ENCODE results near the gene KLHDC10. TPM values are rescaled to one million over a fixed set of nuclear protein-coding genes. Genes with fewer than 3 reads are reported as not detected.
"Not testable (repeated sequence)": the region's sequence is repeated elsewhere in the genome, so short reads cannot be mapped to it uniquely, and the experiment has no call there.

The KLHDC10 gene
- polyA plus RNA-seq, 3 donors: 41.9 to 53.6 (median 53.0) TPM

DNA sequence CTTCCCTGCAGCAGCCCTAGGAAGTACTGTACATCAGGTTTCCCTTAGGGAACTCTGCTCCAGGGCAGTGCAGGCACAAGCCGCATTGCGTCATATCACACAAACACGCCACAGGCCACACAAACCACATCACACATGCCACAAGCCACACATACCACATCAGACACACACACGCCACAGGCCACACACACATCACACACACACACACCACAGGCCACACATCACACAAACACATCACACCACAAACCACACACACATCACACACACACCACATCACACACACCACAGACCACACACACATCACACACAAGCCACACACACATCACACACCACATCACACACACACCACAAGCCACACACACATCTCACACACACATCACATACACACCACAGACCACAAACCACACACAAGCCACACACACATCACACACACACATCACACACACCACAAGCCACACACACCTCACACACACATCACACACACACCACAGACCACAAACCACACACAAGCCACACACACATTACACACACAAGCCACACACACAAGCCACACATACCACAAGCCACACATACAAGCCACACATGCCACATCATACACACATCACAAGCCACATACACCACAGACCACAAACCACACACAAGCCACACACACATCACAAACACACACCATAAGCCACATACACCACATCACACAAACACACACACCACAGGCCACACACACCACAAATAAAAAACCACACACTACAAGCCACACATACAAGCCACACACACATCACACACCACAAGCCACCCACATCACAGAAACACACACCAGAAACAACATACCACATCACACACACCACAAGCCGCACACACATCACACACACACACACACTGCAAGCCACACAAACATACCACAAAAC is 81.5 kb downstream of the KLHDC10 start:
- no peak for DNase-seq

- DNase-seq: peak; percentile 56
These were observed 82.3 kb downstream of the KLHDC10 start for GRCh38 chr7:130152493-130153210.

DNA sequence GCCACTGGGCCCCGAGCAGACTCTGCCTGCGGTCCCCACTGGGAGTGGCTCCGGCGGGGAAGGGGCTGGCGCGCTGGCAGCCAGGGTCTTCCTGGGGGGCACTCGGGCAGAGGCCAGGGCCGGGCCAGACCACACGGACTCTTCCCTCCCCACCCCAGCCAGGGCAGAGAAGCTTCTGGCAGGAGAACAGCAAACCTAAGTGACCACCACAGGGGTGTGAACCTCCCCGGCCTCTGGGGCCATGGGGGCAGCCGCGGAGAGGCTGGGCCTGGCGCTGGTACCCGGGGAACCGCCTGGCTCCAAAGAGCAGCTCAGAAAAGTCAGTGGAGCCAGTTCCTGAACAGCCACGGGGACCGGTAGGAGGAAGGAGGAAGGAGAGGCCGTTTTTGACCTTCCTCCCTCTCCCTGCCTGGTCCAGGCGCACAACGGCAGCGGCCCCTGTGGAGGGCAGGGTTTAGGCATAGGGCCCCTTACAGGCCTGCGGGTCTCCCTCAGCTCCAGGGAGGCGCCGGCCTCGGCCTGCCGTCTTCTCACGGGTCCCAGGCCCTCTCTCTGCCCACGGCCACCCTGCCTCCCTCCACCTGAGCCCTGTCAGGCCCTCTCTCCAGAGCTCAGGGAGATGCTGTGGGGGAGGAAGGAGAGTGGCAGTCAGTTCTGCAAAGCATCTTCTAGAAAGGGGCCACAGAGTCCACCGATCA is 83.0 kb downstream of the KLHDC10 start:
- no peak for DNase-seq

GRCh38 chr7:130154131-130154500 is 83.8 kb downstream of the KLHDC10 start:
- DNase-seq: no peak

DNA sequence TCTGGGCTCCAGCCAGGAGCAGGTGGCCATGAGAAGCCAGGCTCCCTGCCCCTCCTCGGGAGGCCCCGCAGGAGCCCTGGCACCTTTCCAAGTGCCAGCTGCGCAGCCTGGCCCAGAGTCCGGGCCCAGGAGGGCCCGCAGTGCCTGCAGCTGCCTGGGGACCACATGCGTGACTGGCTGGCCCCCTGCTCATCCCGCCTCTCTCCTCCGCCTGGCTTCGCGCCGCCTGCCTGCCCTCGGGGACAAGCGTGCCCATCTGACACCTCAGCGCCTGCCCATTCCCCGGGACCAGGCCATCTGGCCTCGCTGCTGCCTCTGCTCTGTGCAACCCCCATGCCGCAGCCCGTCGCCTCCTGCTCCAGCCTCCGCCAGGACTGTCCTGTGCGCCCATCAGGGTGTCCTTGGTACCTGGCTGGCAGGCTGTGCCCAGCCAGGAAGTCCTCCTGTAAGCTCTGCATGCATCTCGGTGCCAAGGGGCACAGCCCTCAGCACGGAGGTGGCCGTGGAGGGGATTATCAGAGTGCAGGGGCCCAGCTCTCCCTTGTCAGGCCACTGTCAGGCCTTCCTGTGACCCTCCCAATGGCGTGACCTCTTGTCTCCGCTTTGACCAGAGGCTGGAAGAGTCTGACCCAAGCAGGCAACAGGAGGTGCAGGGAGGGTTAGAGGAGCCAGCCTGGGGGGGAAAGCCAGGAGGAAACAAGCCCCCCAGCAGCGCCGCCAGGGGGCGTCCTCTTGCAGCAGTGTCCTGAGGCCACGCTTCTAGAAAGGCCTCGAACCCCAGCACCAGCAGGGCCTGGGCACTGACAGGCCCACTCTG is 84.4 kb downstream of the KLHDC10 start:
- no peak for DNase-seq

DNA sequence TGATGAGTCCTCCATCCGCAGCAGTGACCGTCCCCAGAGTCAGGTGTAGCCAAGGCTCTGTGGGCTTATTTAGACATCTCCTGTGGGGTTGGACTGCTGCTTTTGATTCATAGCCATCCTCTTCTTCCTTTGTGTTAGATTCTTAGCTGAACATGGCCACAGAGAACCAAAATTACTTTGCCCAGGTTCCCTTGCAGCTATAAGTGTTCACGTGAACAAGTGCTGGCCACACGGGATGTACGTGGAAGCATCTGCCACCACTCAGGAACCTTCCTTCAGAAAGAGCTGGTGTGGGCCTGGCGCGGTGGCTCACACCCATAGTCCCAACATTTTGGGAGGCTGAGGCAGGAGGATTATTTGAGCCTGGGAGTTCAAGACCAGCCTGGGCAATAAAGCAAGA is 85.8 kb downstream of the KLHDC10 start:
- DNase-seq: no peak

- DNase-seq: no peak
These were observed 87.4 kb downstream of the KLHDC10 start for GRCh38 chr7:130157700-130158099.

DNA sequence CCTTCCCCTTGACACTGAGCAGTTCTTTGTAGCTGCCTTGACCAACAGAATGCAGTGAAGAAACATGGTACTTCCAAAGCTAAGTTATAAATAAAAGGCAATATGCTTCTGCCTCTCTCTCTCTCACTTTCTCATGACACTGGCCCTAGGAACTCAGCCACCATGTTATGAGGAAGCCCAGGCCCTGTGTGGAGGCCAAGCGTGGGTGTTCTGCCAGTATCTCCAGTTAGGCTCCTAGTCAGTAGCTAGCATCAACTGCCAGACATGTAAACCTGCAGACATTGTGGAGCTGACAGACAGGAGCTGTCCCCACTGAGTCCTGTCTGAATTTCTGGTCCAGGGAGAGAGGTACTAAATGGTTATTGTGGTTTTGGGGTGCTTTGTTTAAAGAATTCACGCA is 89.7 kb downstream of the KLHDC10 start:
- no peak for DNase-seq

DNA sequence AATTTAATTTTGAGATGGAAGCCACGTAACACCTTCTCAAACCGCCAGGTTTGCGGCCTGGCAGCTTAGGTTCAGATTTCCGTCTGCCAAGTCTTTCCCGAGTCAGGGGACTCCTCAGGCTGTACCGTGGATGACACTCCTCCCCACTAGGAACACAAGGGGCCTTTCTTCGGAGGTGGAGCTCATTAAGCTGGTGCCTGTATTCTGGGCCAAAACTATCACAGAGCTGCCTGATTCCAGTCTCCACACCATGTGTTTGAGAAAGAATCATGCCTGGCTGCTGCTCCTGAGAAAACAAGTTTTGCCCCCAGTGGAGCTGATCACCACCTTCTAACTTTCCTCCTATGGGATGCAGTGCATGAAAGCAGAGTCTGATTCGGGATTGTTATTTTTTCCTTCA is 90.1 kb downstream of the KLHDC10 start:
- no peak for DNase-seq

GRCh38 chr7:130162196-130162595 is 91.9 kb downstream of the KLHDC10 start:
- no peak for DNase-seq

DNA sequence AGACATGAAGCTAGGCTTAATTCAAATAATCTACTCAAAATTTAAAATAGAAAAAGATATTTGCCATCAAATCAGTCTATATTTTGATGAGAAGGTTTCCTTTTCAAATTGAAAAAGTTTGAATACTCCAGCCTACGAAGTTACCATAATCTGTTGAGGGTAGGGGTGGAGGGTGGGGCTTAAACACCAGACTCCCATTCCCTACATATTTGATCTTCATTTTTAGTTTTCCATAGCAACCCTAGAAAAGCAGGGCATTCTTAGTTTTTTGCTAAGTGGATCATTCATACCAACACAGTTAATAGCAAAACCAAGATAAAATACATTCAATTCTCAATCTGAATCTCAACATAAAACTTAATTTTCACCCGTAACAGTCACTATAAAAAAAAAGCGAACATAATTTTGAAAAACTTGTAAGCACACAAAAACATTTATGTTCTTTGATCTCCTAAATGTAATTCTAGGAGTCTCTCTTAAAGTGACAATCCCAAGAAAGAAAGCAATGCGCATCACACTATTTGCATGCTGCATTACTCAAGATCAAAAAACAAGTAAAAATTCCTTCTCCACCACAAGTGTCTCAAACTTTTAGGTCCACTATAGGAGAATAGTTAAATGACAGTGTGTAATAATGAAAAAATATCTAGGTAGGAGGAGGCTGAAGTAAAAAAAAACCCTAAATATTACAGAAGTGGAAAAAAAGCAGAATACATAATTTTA is 104.1 kb downstream of the KLHDC10 start:
- no peak for DNase-seq

GRCh38 chr7:130178251-130178650 is 107.9 kb downstream of the KLHDC10 start:
- no peak for DNase-seq

DNA sequence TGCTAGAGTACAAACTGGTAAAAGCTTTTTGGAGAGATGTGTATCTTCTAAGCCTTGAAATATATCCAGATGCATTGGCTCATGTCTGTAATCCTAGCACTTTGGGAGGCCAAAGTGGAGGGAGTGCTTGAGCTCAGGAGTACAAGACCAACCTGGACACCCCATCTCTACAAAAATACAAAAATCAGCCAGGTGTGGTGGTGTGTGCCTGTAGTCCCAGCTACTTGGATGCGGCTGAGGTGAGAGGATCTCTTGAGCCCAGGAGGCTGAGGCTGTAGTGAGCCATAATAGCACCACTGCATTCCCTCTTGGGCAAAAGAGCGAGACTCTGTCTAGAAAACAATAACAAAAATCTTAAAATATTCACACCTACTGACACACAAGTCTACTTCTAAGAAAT is 109.3 kb downstream of the KLHDC10 start:
- DNase-seq: no peak

GRCh38 chr7:130180571-130181262 is 110.4 kb downstream of the KLHDC10 start:
- DNase-seq: no peak

- DNase-seq: no peak
These were observed 110.9 kb downstream of the KLHDC10 start for GRCh38 chr7:130181263-130181605.

DNA sequence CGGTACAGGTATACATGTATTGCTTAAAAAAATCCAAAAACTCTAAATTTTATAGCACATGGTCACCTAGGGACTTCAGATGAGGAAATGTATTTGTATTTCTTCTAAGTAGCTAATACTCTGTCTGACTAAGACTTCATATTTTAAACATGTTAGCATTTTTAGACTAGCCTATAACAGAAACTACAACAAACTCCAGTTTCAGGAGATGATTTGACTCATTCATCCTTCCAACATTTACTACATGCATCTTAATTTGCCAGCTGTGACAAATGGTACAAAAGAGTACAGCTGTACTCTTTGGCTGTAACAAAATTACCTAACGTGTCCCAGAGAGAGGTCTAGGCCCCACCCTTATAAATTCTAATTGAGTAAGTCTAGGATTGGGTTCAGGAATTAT is 112.7 kb downstream of the KLHDC10 start:
- DNase-seq: no peak

DNA sequence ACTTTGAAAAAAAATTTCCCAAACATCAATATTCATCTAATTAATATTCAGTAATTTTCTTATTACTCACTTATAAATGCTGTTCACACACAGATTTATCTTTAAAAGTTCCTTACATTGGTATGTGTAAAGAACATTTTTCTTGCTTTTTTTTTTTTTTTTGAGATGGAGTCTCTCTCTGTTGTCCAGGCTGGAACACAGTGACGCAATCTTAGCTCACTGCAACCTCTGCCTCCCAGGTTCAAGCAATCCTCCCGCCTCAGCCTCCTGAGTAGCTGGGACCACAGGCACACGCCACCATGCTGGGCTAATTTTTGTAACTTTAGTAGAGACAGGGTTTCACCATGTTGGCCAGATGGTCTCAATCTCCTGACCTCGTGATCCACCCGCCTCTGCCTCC is 114.0 kb downstream of the KLHDC10 start:
- not testable (repeated sequence) for DNase-seq
